ENCODE data around the gene ABHD16B.

ABHD16B gene

GRCh38 chr20:63854069-63854765, 7.1 kb upstream of the ABHD16B start:
- H3K4me3 ChIP-seq (ENCODE audit: low read depth in 1 of 5, low read length in 5 of 5): peak overlapping the region in 2 of 5 donors; percentile 29 to 42
- H3K9ac ChIP-seq (ENCODE audit: low read length in 5 of 5): peak overlapping the region in 2 of 5 donors; percentile 56 to 64
- no peaks in the 10 kb centered on the region for H3K9me3 ChIP-seq (ENCODE audit: control insufficient read depth in 5 of 5, low read length in 5 of 5)
- H3K4me1 ChIP-seq (ENCODE audit: control insufficient read depth in 5 of 5, insufficient read depth in 5 of 5, low read length in 5 of 5): peaks cover 12 to 70% (median 54%) of the 10 kb centered on the region in 5 donors
- H3K27ac ChIP-seq (ENCODE audit: low read depth, low read length): peak overlapping the region; percentile 54
- H3K27me3 ChIP-seq (ENCODE audit: control insufficient read depth in 5 of 5, insufficient read depth in 4 of 5, low read length in 5 of 5): peaks cover 0 to 39% (median 33%) of the 10 kb centered on the region in 5 donors
- no peaks in the 10 kb centered on the region for H3K36me3 ChIP-seq (ENCODE audit: control insufficient read depth in 5 of 5, insufficient read depth in 5 of 5, low read length in 5 of 5)

- Histone ChIP-seq H3K27me3 (ENCODE audit: control insufficient read depth in 5 of 5, insufficient read depth in 4 of 5, low read length in 5 of 5) (peaks cover 0 to 39% (median 33%) of the 10 kb centered on the region in 5 donors), H3K9ac (ENCODE audit: low read length in 5 of 5) (peak overlapping the region in 3 of 5 donors; percentile 39 to 64 (median 56)), H3K36me3 (ENCODE audit: control insufficient read depth in 5 of 5, insufficient read depth in 5 of 5, low read length in 5 of 5) (no peaks in the 10 kb centered on the region), H3K4me3 (ENCODE audit: low read depth in 1 of 5, low read length in 5 of 5) (peak overlapping the region in 2 of 5 donors; percentile 29 to 42), H3K4me1 (ENCODE audit: control insufficient read depth in 5 of 5, insufficient read depth in 5 of 5, low read length in 5 of 5) (peaks cover 14 to 77% (median 59%) of the 10 kb centered on the region in 5 donors), H3K9me3 (ENCODE audit: control insufficient read depth in 5 of 5, low read length in 5 of 5) (no peaks in the 10 kb centered on the region), H3K27ac (ENCODE audit: low read depth, low read length) (peak overlapping the region; percentile 54)
Measured at GRCh38 chr20:63854766-63855362, 6.4 kb upstream of the ABHD16B start.

GRCh38 chr20:63855363-63856097, 5.8 kb upstream of the ABHD16B start:
- Histone ChIP-seq H3K27ac (ENCODE audit: low read depth, low read length) (peak overlapping the region; percentile 54), H3K27me3 (ENCODE audit: control insufficient read depth in 5 of 5, insufficient read depth in 4 of 5, low read length in 5 of 5) (peaks cover 0 to 38% (median 33%) of the 10 kb centered on the region in 5 donors), H3K4me3 (ENCODE audit: low read depth in 1 of 5, low read length in 5 of 5) (peak overlapping the region in 2 of 5 donors; percentile 29 to 42), H3K36me3 (ENCODE audit: control insufficient read depth in 5 of 5, insufficient read depth in 5 of 5, low read length in 5 of 5) (no peaks in the 10 kb centered on the region), H3K4me1 (ENCODE audit: control insufficient read depth in 5 of 5, insufficient read depth in 5 of 5, low read length in 5 of 5) (peaks cover 14 to 83% (median 59%) of the 10 kb centered on the region in 5 donors), H3K9me3 (ENCODE audit: control insufficient read depth in 5 of 5, low read length in 5 of 5) (no peaks in the 10 kb centered on the region), H3K9ac (ENCODE audit: low read length in 5 of 5) (peak overlapping the region in 2 of 5 donors; percentile 39 to 43)

- Histone ChIP-seq H3K9me3 (ENCODE audit: control insufficient read depth in 5 of 5, low read length in 5 of 5) (no peaks in the 10 kb centered on the region), H3K4me1 (ENCODE audit: control insufficient read depth in 5 of 5, insufficient read depth in 5 of 5, low read length in 5 of 5) (peaks cover 14 to 83% (median 59%) of the 10 kb centered on the region in 5 donors), H3K9ac (ENCODE audit: low read length in 5 of 5) (no peak overlapping the region), H3K27ac (ENCODE audit: low read depth, low read length) (no peak overlapping the region), H3K4me3 (ENCODE audit: low read depth in 1 of 5, low read length in 5 of 5) (no peak overlapping the region), H3K36me3 (ENCODE audit: control insufficient read depth in 5 of 5, insufficient read depth in 5 of 5, low read length in 5 of 5) (peaks cover 0 to under 1% (median 0%) of the 10 kb centered on the region in 5 donors), H3K27me3 (ENCODE audit: control insufficient read depth in 5 of 5, insufficient read depth in 4 of 5, low read length in 5 of 5) (peaks cover 0 to 36% (median 32%) of the 10 kb centered on the region in 5 donors)
Measured at GRCh38 chr20:63856098-63856511, 5.2 kb upstream of the ABHD16B start.

- peaks cover 14 to 77% (median 57%) of the 10 kb centered on the region in 5 donors for H3K4me1 ChIP-seq (ENCODE audit: control insufficient read depth in 5 of 5, insufficient read depth in 5 of 5, low read length in 5 of 5)
- H3K36me3 ChIP-seq (ENCODE audit: control insufficient read depth in 5 of 5, insufficient read depth in 5 of 5, low read length in 5 of 5): peaks cover 0 to 16% (median 11%) of the 10 kb centered on the region in 5 donors
- H3K27ac ChIP-seq (ENCODE audit: low read depth, low read length): peak overlapping the region; percentile 30
- peak overlapping the region in 1 of 5 donors; percentile 35 for H3K9ac ChIP-seq (ENCODE audit: low read length in 5 of 5)
- H3K27me3 ChIP-seq (ENCODE audit: control insufficient read depth in 5 of 5, insufficient read depth in 4 of 5, low read length in 5 of 5): peaks cover 0 to 36% (median 30%) of the 10 kb centered on the region in 5 donors
- no peaks in the 10 kb centered on the region for H3K9me3 ChIP-seq (ENCODE audit: control insufficient read depth in 5 of 5, low read length in 5 of 5)
- H3K4me3 ChIP-seq (ENCODE audit: low read depth in 1 of 5, low read length in 5 of 5): peak overlapping the region in 3 of 5 donors; percentile 16 to 30 (median 18)
Measured at GRCh38 chr20:63857764-63858392, 3.4 kb upstream of the ABHD16B start.

GRCh38 chr20:63858393-63859165, 2.7 kb upstream of the ABHD16B start:
- H3K27me3 ChIP-seq (ENCODE audit: control insufficient read depth in 5 of 5, insufficient read depth in 4 of 5, low read length in 5 of 5): peaks cover 0 to 36% (median 30%) of the 10 kb centered on the region in 5 donors
- peak overlapping the region in 3 of 5 donors; percentile 16 to 30 (median 18) for H3K4me3 ChIP-seq (ENCODE audit: low read depth in 1 of 5, low read length in 5 of 5)

GRCh38 chr20:63859166-63859699, 2.1 kb upstream of the ABHD16B start:
- Histone ChIP-seq H3K4me3 (ENCODE audit: low read depth in 1 of 5, low read length in 5 of 5) (peak overlapping the region in 1 of 5 donors; percentile 14), H3K36me3 (ENCODE audit: control insufficient read depth in 5 of 5, insufficient read depth in 5 of 5, low read length in 5 of 5) (peaks cover 0 to 16% (median 11%) of the 10 kb centered on the region in 5 donors), H3K27ac (ENCODE audit: low read depth, low read length) (peak overlapping the region; percentile 30), H3K9me3 (ENCODE audit: control insufficient read depth in 5 of 5, low read length in 5 of 5) (no peaks in the 10 kb centered on the region), H3K4me1 (ENCODE audit: control insufficient read depth in 5 of 5, insufficient read depth in 5 of 5, low read length in 5 of 5) (peaks cover 14 to 79% (median 60%) of the 10 kb centered on the region in 5 donors), H3K9ac (ENCODE audit: low read length in 5 of 5) (peak overlapping the region in 1 of 5 donors; percentile 16), H3K27me3 (ENCODE audit: control insufficient read depth in 5 of 5, insufficient read depth in 4 of 5, low read length in 5 of 5) (peaks cover 0 to 36% (median 28%) of the 10 kb centered on the region in 5 donors)

More at GRCh38 chr20:63858393-63859165, 2.7 kb upstream of the ABHD16B start:
- H3K27ac ChIP-seq (ENCODE audit: low read depth, low read length): peak overlapping the region; percentile 30
- H3K4me1 ChIP-seq (ENCODE audit: control insufficient read depth in 5 of 5, insufficient read depth in 5 of 5, low read length in 5 of 5): peaks cover 13 to 79% (median 59%) of the 10 kb centered on the region in 5 donors
- peaks cover 0 to 16% (median 11%) of the 10 kb centered on the region in 5 donors for H3K36me3 ChIP-seq (ENCODE audit: control insufficient read depth in 5 of 5, insufficient read depth in 5 of 5, low read length in 5 of 5)
- no peaks in the 10 kb centered on the region for H3K9me3 ChIP-seq (ENCODE audit: control insufficient read depth in 5 of 5, low read length in 5 of 5)
- H3K9ac ChIP-seq (ENCODE audit: low read length in 5 of 5): no peak overlapping the region

- peaks cover 0 to 16% (median 11%) of the 10 kb centered on the region in 5 donors for H3K36me3 ChIP-seq (ENCODE audit: control insufficient read depth in 5 of 5, insufficient read depth in 5 of 5, low read length in 5 of 5)
- peaks cover 0 to 29% (median 18%) of the 10 kb centered on the region in 5 donors for H3K27me3 ChIP-seq (ENCODE audit: control insufficient read depth in 5 of 5, insufficient read depth in 4 of 5, low read length in 5 of 5)
- H3K9ac ChIP-seq (ENCODE audit: low read length in 5 of 5): no peak overlapping the region
- H3K4me1 ChIP-seq (ENCODE audit: control insufficient read depth in 5 of 5, insufficient read depth in 5 of 5, low read length in 5 of 5): peaks cover 14 to 77% (median 55%) of the 10 kb centered on the region in 5 donors
- no peaks in the 10 kb centered on the region for H3K9me3 ChIP-seq (ENCODE audit: control insufficient read depth in 5 of 5, low read length in 5 of 5)
- H3K4me3 ChIP-seq (ENCODE audit: low read depth in 1 of 5, low read length in 5 of 5): no peak overlapping the region
- no peak overlapping the region for H3K27ac ChIP-seq (ENCODE audit: low read depth, low read length)
Measured at GRCh38 chr20:63860325-63861051, 810 bp upstream of the ABHD16B start.

Data from subcutaneous abdominal adipose tissue (tissue), 5 donors.